ENCODE data around the gene CPED1.
A peak's percentile ranks its signal among the peaks of the same experiment; 100 is the strongest.

- TF ChIP-seq CTCF (IDR thresholded peaks at IDR 0.05) (no peak), POLR2A (IDR thresholded peaks at IDR 0.05) (peak in 1 of 2 donors; percentile 37)
Observed at GRCh38 chr7:120988591-120989256, at the start of gene CPED1.
